Liver (tissue), 9 donors: Measurements from ENCODE around the gene SH2D6. TPM values are rescaled to one million over a fixed set of nuclear protein-coding genes. Genes with fewer than 3 reads are reported as not detected.
"Not testable (repeated sequence)": the region's sequence is repeated elsewhere in the genome, so short reads cannot be mapped to it uniquely, and the experiment has no call there.

Experiments
- DNase-seq: peaks from one replicate; pipeline ENCODE4 v3.0.0-alpha.2; 2017; ENCODE audit warnings: low spot score
- H3K27ac ChIP-seq, 2 donors: one replicate each; pipeline ENCODE4 v1.7.0; 2013; ENCODE audit warnings: inconsistent platforms in 2 of 2, low read length in 2 of 2, control low read depth in 1 of 2, low read depth in 1 of 2, mild to moderate bottlenecking in 1 of 2
- H3K27me3 ChIP-seq, 4 donors: one replicate each; pipeline versions ENCODE4 v1.6.1 to v1.7.0; 2013; ENCODE audit warnings: low read length in 3 of 4, inconsistent platforms in 1 of 4, mild to moderate bottlenecking in 1 of 4, moderate library complexity in 1 of 4; ENCODE audit not compliant: control insufficient read depth in 4 of 4, insufficient read depth in 4 of 4
- H3K36me3 ChIP-seq, 4 donors: one replicate each; pipeline versions ENCODE4 v1.6.1 to v1.7.0; 2013; ENCODE audit warnings: low read length in 3 of 4, mild to moderate bottlenecking in 3 of 4, low read depth in 1 of 4, moderate library complexity in 1 of 4; ENCODE audit not compliant: control insufficient read depth in 4 of 4, insufficient read depth in 3 of 4
- H3K4me1 ChIP-seq, 4 donors: one replicate each; pipeline versions ENCODE4 v1.6.1 to v1.7.0; 2013; ENCODE audit warnings: low read length in 3 of 4, mild to moderate bottlenecking in 3 of 4, moderate library complexity in 1 of 4; ENCODE audit not compliant: control insufficient read depth in 4 of 4, insufficient read depth in 4 of 4
- H3K4me3 ChIP-seq, 3 donors: one replicate each; pipeline versions ENCODE4 v1.6.1 to v1.7.0; 2013; ENCODE audit warnings: low read length in 3 of 3, control low read depth in 1 of 3, low read depth in 1 of 3, mild to moderate bottlenecking in 1 of 3
- H3K9ac ChIP-seq, 2 donors: one replicate each; pipeline ENCODE4 v1.7.0; 2013; ENCODE audit warnings: low read length in 2 of 2, mild to moderate bottlenecking in 2 of 2, moderate library complexity in 2 of 2, control low read depth in 1 of 2, low read depth in 1 of 2
- H3K9me3 ChIP-seq, 4 donors: one replicate each; pipeline versions ENCODE4 v1.6.1 to v1.7.0; 2013; ENCODE audit warnings: low read length in 3 of 4; ENCODE audit not compliant: control insufficient read depth in 4 of 4
- EGR1 ChIP-seq, 2 donors: IDR thresholded peaks; 2 replicates each; pipeline ENCODE4 v1.6.1; 2016 to 2018; ENCODE audit warnings: antibody characterized with exemption in 2 of 2, low read depth in 2 of 2
- FOXA1 ChIP-seq: IDR thresholded peaks from 2 replicates; pipeline ENCODE4 v1.6.1; 2016; ENCODE audit warnings: antibody characterized with exemption
- GABPA ChIP-seq, 2 donors: IDR thresholded peaks in 1 of 2; conservative IDR thresholded peaks in 1 of 2; 2 replicates each; pipeline ENCODE4 v1.6.1; 2016; ENCODE audit warnings: antibody characterized with exemption in 2 of 2, mild to moderate bottlenecking in 1 of 2, moderate library complexity in 1 of 2
- HNF4A ChIP-seq, 2 donors: conservative IDR thresholded peaks; 2 replicates each; pipeline ENCODE4 v1.6.1; 2016; ENCODE audit warnings: antibody characterized with exemption in 2 of 2, mild to moderate bottlenecking in 2 of 2
- JUND ChIP-seq, 2 donors: IDR thresholded peaks; 2 replicates each; pipeline ENCODE4 v1.6.1; 2016; ENCODE audit warnings: antibody characterized with exemption in 2 of 2
- MAX ChIP-seq: IDR thresholded peaks from 2 replicates; pipeline ENCODE4 v1.6.1; 2016; ENCODE audit warnings: antibody characterized with exemption
- NR2F2 ChIP-seq: IDR thresholded peaks from 2 replicates; pipeline ENCODE4 v1.6.1; 2016; ENCODE audit warnings: antibody characterized with exemption
- RAD21 ChIP-seq, 2 donors: IDR thresholded peaks; 2 replicates each; pipeline ENCODE4 v1.6.1; 2016; ENCODE audit warnings: antibody characterized with exemption in 2 of 2, mild to moderate bottlenecking in 2 of 2
- RXRA ChIP-seq, 2 donors: IDR thresholded peaks; 2 replicates each; pipeline ENCODE4 v1.6.1; 2017 to 2018; ENCODE audit warnings: antibody characterized with exemption in 2 of 2, mild to moderate bottlenecking in 1 of 2
- SP1 ChIP-seq: IDR thresholded peaks from 2 replicates; pipeline ENCODE4 v1.6.1; 2018; ENCODE audit warnings: antibody characterized with exemption, mild to moderate bottlenecking
- TAF1 ChIP-seq: conservative IDR thresholded peaks from 2 replicates; pipeline ENCODE4 v1.6.1; 2016; ENCODE audit warnings: antibody characterized with exemption, mild to moderate bottlenecking
- YY1 ChIP-seq: IDR thresholded peaks from 2 replicates; pipeline ENCODE4 v1.6.1; 2016; ENCODE audit warnings: antibody characterized with exemption, mild to moderate bottlenecking
- ZBTB33 ChIP-seq: IDR thresholded peaks from 2 replicates; pipeline ENCODE4 v1.6.1; 2016; ENCODE audit warnings: antibody characterized with exemption
- WGBS: extraction: QIAGEN DNeasy Blood & Tissue Kit; methylation state at CpG from one replicate; pipeline ENCODE4 v1.1.7; 2013; 5-methylcytosine and 5-hydroxymethylcytosine counted together
- polyA plus RNA-seq, 2 donors: library from polyadenylated mRNA; stranded (reverse) in 1 of 2; unstranded in 1 of 2; fragments of 200-250 nt in 1 of 2; fragments of >200 nt in 1 of 2; fragmentation: Nextera tagmentation in 1 of 2; extraction: Ambion mirVana in 1 of 2; gene quantifications; one replicate each; pipeline versions ENCODE4 v1.2.1 to v1.2.3, GENCODE V29; 2013 to 2015
- total RNA-seq, 2 donors: library from RNA; depleted of rRNA; stranded (reverse); fragments of >200 nt; gene quantifications; one replicate each; pipeline ENCODE4 v1.2.3, GENCODE V29; 2014
- donor health status: healthy.
- donor health status: healthy.
- donor health status: healthy.
- donor health status: healthy.
- donor health status: healthy.

Gene SH2D6
- total and polyA plus RNA-seq, 4 donors: 0.28 to 0.92 (median 0.39) TPM; not detected in 1

- no peaks in the 10 kb centered on the region for H3K36me3 ChIP-seq
- WGBS: 51% methylated on average over 1 of the region's 1 CpG
- peaks cover 8 to 25% (median 11%) of the 10 kb centered on the region in 4 donors for H3K4me1 ChIP-seq
- TF ChIP-seq ZBTB33 (no peak), NR2F2 (no peak), FOXA1 (no peak), SP1 (no peak), TAF1 (no peak)
- H3K9ac ChIP-seq: no peak overlapping the region
- no peaks in the 10 kb centered on the region for H3K27me3 ChIP-seq
- no peak for DNase-seq
- no peaks in the 10 kb centered on the region for H3K9me3 ChIP-seq
- H3K27ac ChIP-seq: no peak overlapping the region
- no peak overlapping the region for H3K4me3 ChIP-seq
These were observed 58.1 kb downstream of the SH2D6 start for GRCh38 chr2:85476624-85477023.

- no peaks in the 10 kb centered on the region for H3K36me3 ChIP-seq
- DNase-seq: no peak
- H3K4me3 ChIP-seq: no peak overlapping the region
- 93% methylated on average over 2 of the region's 2 CpGs for WGBS
- no peaks in the 10 kb centered on the region for H3K27me3 ChIP-seq
- H3K9ac ChIP-seq: no peak overlapping the region
- H3K27ac ChIP-seq: no peak overlapping the region
- H3K4me1 ChIP-seq: peaks cover 5 to 21% (median 15%) of the 10 kb centered on the region in 4 donors
- no peak for TF ChIP-seq HNF4A (conservative IDR thresholded peaks at IDR 0.05)
- H3K9me3 ChIP-seq: no peaks in the 10 kb centered on the region
These were observed 59.4 kb downstream of the SH2D6 start for GRCh38 chr2:85477884-85478283.

- 45% methylated on average over 13 of the region's 13 CpGs for WGBS
- H3K27ac ChIP-seq: peak overlapping the region; percentile 42 to 50
These were observed 63.6 kb downstream of the SH2D6 start for GRCh38 chr2:85481818-85482777.

GRCh38 chr2:85484615-85485014 is 66.1 kb downstream of the SH2D6 start:
- H3K4me3 ChIP-seq, DNase-seq, H3K27me3 ChIP-seq, H3K36me3 ChIP-seq, H3K4me1 ChIP-seq, H3K9ac ChIP-seq, H3K27ac ChIP-seq, H3K9me3 ChIP-seq: not testable (repeated sequence)
- WGBS: 96% methylated on average over 1 of the region's 2 CpGs

More at GRCh38 chr2:85481818-85482777, 63.6 kb downstream of the SH2D6 start:
- Histone ChIP-seq H3K9ac (peak overlapping the region in 1 of 2 donors; percentile 16), H3K4me1 (peaks cover 0 to 7% (median 5%) of the 10 kb centered on the region in 4 donors), H3K4me3 (peak overlapping the region in 2 of 3 donors; percentile 34 to 50), H3K36me3 (no peaks in the 10 kb centered on the region), H3K27me3 (no peaks in the 10 kb centered on the region), H3K9me3 (no peaks in the 10 kb centered on the region)
- TF ChIP-seq HNF4A (conservative IDR thresholded peaks at IDR 0.05): peak; percentile 52 to 55
- peak; percentile 57 for TF ChIP-seq YY1
- TF ChIP-seq GABPA (IDR thresholded peaks at IDR 0.05 in 1 of 2, conservative IDR thresholded peaks at IDR 0.05 in 1 of 2): no peak
- TF ChIP-seq RAD21 (IDR thresholded peaks at IDR 0.05): peak; percentile 3 to 51
- TF ChIP-seq RXRA (IDR thresholded peaks at IDR 0.05): peak; percentile 27 to 44
- peak in 1 of 2 donors; percentile 15 for TF ChIP-seq JUND (IDR thresholded peaks at IDR 0.05)
- TF ChIP-seq MAX: peak; percentile 38
- TF ChIP-seq EGR1 (IDR thresholded peaks at IDR 0.05; ENCODE audit: low read depth in 2 of 2): no peak
- TF ChIP-seq SP1: peak; percentile 25
- DNase-seq: no peak
